K562 (cell line): Measurements from ENCODE around the gene MAGIX. TPM values are rescaled to one million over a fixed set of nuclear protein-coding genes. Genes with fewer than 3 reads are reported as not detected.

ENCODE experiments used
- DPF2 ChIP-seq: fragments of 450-650 bp; IDR thresholded peaks from 2 replicates; pipeline ENCODE4 v1.6.1; 2016
- ELF4 ChIP-seq: fragments of 450-650 bp; formaldehyde crosslinking; IDR thresholded peaks from 2 replicates; pipeline ENCODE4 v1.4.0; 2022; ENCODE audit warnings: missing genetic modification characterization
- ETV1 ChIP-seq: fragments of 450-650 bp; conservative IDR thresholded peaks from 2 replicates; pipeline ENCODE4 v1.6.1; 2016; ENCODE audit warnings: missing genetic modification characterization, control low read depth, low read depth, missing compliant biosample characterization
- HDAC1 ChIP-seq, 2 experiments: fragments of 450-650 bp; IDR thresholded peaks; 2 replicates each; pipeline ENCODE4 v1.6.1; 2016 to 2017; ENCODE audit warnings: inconsistent platforms in 1 of 2, mild to moderate bottlenecking in 1 of 2, moderate library complexity in 1 of 2
- KDM5B ChIP-seq: fragments of 200-600 bp; sonication (generic); IDR thresholded peaks from 2 replicates; pipeline ENCODE4 v1.6.1; 2012; ENCODE audit warnings: low read depth, mild to moderate bottlenecking, moderate library complexity, low read length, control low read depth, inconsistent platforms; ENCODE audit not compliant: insufficient replicate concordance
- LCOR ChIP-seq: sonication (generic); formaldehyde crosslinking; IDR thresholded peaks from 2 replicates; pipeline ENCODE4 v1.8.0; 2022; ENCODE audit warnings: mild to moderate bottlenecking, missing genetic modification reagents
- PBX2 ChIP-seq, 2 experiments: IDR thresholded peaks in 1 of 2; conservative IDR thresholded peaks in 1 of 2; 2 replicates each; pipeline ENCODE4 v1.6.1; 2016; ENCODE audit warnings: low read depth in 2 of 2, mild to moderate bottlenecking in 1 of 2, missing compliant biosample characterization in 1 of 2, missing genetic modification characterization in 1 of 2, moderate library complexity in 1 of 2
- PHF8 ChIP-seq: fragments of 200-600 bp; sonication (generic); IDR thresholded peaks from 2 replicates; pipeline ENCODE4 v1.6.1; 2012; ENCODE audit warnings: mixed run types, mild to moderate bottlenecking, inconsistent platforms, low read length, moderate library complexity, borderline replicate concordance
- POLR2A ChIP-seq: fragments of 450-650 bp; conservative IDR thresholded peaks from 2 replicates; pipeline ENCODE4 v1.6.1; 2016
- POLR2AphosphoS5 ChIP-seq: IDR thresholded peaks from 2 replicates; pipeline ENCODE4 v1.6.1; 2011; ENCODE audit warnings: mild to moderate bottlenecking, low read depth, low read length, moderate library complexity; ENCODE audit not compliant: control insufficient read depth, insufficient read depth
- POLR2G ChIP-seq: fragments of 200-400 bp; formaldehyde crosslinking; IDR thresholded peaks from 2 replicates; pipeline ENCODE4 v1.6.1; 2017; ENCODE audit warnings: low read depth, mild to moderate bottlenecking, antibody characterized with exemption, low read length, moderate library complexity
- PREB ChIP-seq: sonication (generic); formaldehyde crosslinking; IDR thresholded peaks from 2 replicates; pipeline ENCODE4 v1.8.1; 2023; ENCODE audit warnings: mild to moderate bottlenecking, missing genetic modification reagents
- PYGO2 ChIP-seq: fragments of 450-650 bp; IDR thresholded peaks from 2 replicates; pipeline ENCODE4 v1.6.1; 2016; ENCODE audit warnings: mild to moderate bottlenecking, missing genetic modification characterization, moderate library complexity, missing compliant biosample characterization
- RB1 ChIP-seq: fragments of 450-650 bp; IDR thresholded peaks from 2 replicates; pipeline ENCODE4 v1.6.1; 2017; ENCODE audit warnings: low read depth, mild to moderate bottlenecking
- SP1 ChIP-seq: sonication (generic); formaldehyde crosslinking; IDR thresholded peaks from 2 replicates; pipeline ENCODE4 v1.8.1; 2022; ENCODE audit warnings: mild to moderate bottlenecking, missing genetic modification reagents
- SUPT5H ChIP-seq: fragments of 450-650 bp; IDR thresholded peaks from 2 replicates; pipeline ENCODE4 v1.6.1; 2016
- TAF1 ChIP-seq: IDR thresholded peaks from 2 replicates; pipeline ENCODE4 v1.6.1; 2011; ENCODE audit warnings: mild to moderate bottlenecking, low read length, moderate library complexity; ENCODE audit not compliant: insufficient read depth, control insufficient read depth, severe bottlenecking; ENCODE audit errors: extremely low read depth
- ZBTB9 ChIP-seq: fragments of 450-650 bp; formaldehyde crosslinking; IDR thresholded peaks from 2 replicates; pipeline ENCODE4 v1.4.0; 2020; ENCODE audit warnings: mild to moderate bottlenecking, moderate library complexity
- polyA plus RNA-seq, 8 experiments: library from polyadenylated mRNA; depleted of rRNA in 4 of 8; stranded (reverse) in 5 of 8; unstranded in 3 of 8; fragments of >200 nt; fragmentation: Nextera tagmentation in 2 of 8; fragmentation: Illumina TruSeq in 1 of 8; extraction: Ambion mirVana in 2 of 8; extraction: Trizol in 1 of 8; gene quantifications; 2 replicates each; pipeline versions ENCODE4 v1.2.1 to v1.2.3, GENCODE V29; 2011 to 2014; ENCODE audit warnings: inconsistent platforms in 1 of 8, missing spikeins in 1 of 8
- total RNA-seq, 7 experiments: library from RNA; depleted of rRNA in 6 of 7; stranded (reverse); fragments of >200 nt in 6 of 7; fragmentation: Illumina TruSeq in 2 of 7; extraction: Trizol in 2 of 7; gene quantifications; 2 replicates each; pipeline versions ENCODE4 v1.2.1 to v1.2.3, GENCODE V29; 2011 to 2021; ENCODE audit warnings: low replicate concordance in 1 of 7
- TF ChIP-seq, protein P1 (sequence below), 3 experiments: IDR thresholded peaks in 2 of 3; conservative IDR thresholded peaks in 1 of 3; 2 replicates each; pipeline ENCODE4 v1.5.1; 2011 to 2012; ENCODE audit warnings: low read length in 3 of 3, mild to moderate bottlenecking in 3 of 3, control low read depth in 2 of 3, improper control_type of control experiment in 1 of 3, inconsistent platforms in 1 of 3, low read depth in 1 of 3, mixed read lengths in 1 of 3, moderate library complexity in 1 of 3; ENCODE audit not compliant: insufficient read depth in 2 of 3

MAGIX gene
- total and polyA plus RNA-seq, 9 of the 15 experiments (the other 6 are each of a cell fraction or from before 2014, with no cell fraction given): 0.08 to 3.5 (median 0.47) TPM

GRCh38 chrX:49184294-49185281 lies 22.0 kb downstream of the MAGIX start (continued):
- 0 out of 2 replicates have a peak, but pooled peaks have one; percentile 27 for TF ChIP-seq POLR2AphosphoS5
- no peak for TF ChIP-seq PREB (CRISPR knock-in tag)
- 0 out of 4 replicates have a peak, but pooled peaks of 1 of the 2 experiments have one; percentile 4 for TF ChIP-seq HDAC1 (IDR thresholded peaks at IDR 0.05)
- no peak for TF ChIP-seq DPF2
- TF ChIP-seq TAF1: peak; percentile 35
- TF ChIP-seq, protein P1, sequence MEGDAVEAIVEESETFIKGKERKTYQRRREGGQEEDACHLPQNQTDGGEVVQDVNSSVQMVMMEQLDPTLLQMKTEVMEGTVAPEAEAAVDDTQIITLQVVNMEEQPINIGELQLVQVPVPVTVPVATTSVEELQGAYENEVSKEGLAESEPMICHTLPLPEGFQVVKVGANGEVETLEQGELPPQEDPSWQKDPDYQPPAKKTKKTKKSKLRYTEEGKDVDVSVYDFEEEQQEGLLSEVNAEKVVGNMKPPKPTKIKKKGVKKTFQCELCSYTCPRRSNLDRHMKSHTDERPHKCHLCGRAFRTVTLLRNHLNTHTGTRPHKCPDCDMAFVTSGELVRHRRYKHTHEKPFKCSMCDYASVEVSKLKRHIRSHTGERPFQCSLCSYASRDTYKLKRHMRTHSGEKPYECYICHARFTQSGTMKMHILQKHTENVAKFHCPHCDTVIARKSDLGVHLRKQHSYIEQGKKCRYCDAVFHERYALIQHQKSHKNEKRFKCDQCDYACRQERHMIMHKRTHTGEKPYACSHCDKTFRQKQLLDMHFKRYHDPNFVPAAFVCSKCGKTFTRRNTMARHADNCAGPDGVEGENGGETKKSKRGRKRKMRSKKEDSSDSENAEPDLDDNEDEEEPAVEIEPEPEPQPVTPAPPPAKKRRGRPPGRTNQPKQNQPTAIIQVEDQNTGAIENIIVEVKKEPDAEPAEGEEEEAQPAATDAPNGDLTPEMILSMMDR (IDR thresholded peaks at IDR 0.05 in 2 of 3, conservative IDR thresholded peaks at IDR 0.05 in 1 of 3; ENCODE audit: insufficient read depth in 2 of 3, low read depth in 1 of 3, low read length in 3 of 3): peak in 2 of 3 experiments; percentile 9 to 14; a peak in 3 of 6 replicates
- TF ChIP-seq ELF4 (CRISPR knock-in tag): no peak
- peak; percentile 35 for TF ChIP-seq SUPT5H
- peak; percentile 62 for TF ChIP-seq POLR2A
- peak; percentile 78 for TF ChIP-seq SP1 (CRISPR knock-in tag)
- 0 out of 2 replicates have a peak, but pooled peaks have one; percentile 15 for TF ChIP-seq RB1
- TF ChIP-seq PYGO2 (tag): no peak
- TF ChIP-seq KDM5B: peak; percentile 17
- no peak for TF ChIP-seq ZBTB9 (CRISPR knock-in tag)
- no peak for TF ChIP-seq PBX2 (CRISPR knock-in tag; IDR thresholded peaks at IDR 0.05; ENCODE audit: low read depth)
- TF ChIP-seq PBX2 (tag; conservative IDR thresholded peaks at IDR 0.05; ENCODE audit: low read depth): no peak
- no peak for TF ChIP-seq ETV1 (tag)
- TF ChIP-seq POLR2G: peak; percentile 78
- 0 out of 2 replicates have a peak, but pooled peaks have one; percentile 41 for TF ChIP-seq LCOR (CRISPR knock-in tag)
- TF ChIP-seq PHF8: peak; percentile 28; the same call in 1 of the 2 replicates
